Measurements from ENCODE around the gene STK32C.
"Not testable (repeated sequence)": the region's sequence is repeated elsewhere in the genome, so short reads cannot be mapped to it uniquely, and the experiment has no call there.

The STK32C gene

DNA sequence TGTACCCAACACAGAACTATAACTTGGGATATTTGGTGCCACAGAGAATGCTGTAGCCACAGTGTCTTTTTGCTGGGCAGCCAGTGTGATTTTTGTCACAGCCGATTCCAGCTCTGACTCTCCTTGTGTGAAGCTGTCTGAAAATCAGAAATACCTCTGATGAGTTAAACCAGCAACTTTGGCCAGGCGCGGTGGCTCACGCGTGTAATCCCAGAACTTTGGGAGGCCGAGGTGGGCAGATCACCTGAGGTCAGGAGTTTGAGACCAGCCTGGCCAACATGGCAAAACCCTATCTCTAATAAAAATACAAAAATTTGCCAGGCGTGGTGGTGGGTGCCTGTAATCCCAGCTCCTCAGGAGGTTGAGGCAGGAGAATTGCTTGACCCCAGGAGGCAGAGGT lies 30.1 kb upstream of the STK32C start:
- DNase-seq = not testable (repeated sequence)

DNA sequence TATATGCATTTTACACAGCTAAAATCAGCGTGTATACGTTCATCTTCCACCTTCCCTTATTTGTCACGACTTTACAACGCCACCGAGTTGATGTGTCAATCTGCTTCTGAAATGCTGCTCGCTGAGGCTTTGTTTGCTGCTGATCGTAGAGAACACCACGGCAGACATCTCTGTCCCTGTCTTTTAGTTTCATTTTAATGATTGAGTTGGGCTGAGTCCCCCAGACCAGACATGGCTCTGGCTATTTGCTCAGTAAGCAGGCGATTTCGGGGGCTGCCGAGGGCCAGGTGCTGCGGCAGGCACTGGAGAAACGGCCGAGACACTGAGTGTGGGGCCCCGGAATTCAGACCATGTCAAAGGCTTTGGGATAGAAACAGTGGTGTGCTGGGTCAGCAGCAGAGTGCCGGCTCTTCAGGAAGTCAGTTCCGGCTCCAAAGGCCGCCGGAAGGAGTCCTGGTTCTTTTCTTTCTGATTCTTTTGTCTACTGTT lies 29.2 kb upstream of the STK32C start:
- peak; percentile 44 to 59 (median 54) for DNase-seq

DNA sequence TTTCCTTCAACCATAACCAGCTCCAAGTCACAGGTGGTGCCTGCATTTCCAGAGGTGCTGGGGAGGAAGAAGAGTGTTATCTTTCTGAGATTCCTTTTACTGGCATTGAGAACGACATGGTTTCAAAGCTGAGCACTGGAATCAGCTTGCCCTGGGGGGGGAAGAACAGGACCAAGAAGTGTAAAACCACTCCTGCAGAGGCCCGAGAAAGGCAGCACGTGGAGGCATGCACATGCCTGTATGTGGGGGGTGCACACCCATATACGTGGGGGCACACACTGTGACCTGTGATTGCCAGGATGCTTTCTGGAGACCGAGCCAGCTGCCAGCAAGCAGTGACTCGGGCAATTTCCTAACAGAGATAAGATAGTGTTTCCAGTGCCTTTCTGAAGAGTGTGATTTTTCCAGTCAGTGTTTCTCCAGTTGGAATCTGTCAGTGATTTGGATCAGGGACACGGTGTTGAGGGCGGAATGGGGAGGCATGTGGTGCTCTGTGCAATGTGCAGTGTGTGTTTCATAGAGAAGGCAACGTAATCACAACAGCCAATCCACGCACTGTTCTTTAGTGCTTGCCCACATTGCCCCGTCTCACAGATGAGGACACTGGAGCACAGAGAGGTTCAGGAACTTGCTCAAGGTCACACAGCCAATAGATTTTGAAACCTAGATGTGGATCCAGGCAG lies 28.5 kb upstream of the STK32C start:
- no peak for DNase-seq

DNA sequence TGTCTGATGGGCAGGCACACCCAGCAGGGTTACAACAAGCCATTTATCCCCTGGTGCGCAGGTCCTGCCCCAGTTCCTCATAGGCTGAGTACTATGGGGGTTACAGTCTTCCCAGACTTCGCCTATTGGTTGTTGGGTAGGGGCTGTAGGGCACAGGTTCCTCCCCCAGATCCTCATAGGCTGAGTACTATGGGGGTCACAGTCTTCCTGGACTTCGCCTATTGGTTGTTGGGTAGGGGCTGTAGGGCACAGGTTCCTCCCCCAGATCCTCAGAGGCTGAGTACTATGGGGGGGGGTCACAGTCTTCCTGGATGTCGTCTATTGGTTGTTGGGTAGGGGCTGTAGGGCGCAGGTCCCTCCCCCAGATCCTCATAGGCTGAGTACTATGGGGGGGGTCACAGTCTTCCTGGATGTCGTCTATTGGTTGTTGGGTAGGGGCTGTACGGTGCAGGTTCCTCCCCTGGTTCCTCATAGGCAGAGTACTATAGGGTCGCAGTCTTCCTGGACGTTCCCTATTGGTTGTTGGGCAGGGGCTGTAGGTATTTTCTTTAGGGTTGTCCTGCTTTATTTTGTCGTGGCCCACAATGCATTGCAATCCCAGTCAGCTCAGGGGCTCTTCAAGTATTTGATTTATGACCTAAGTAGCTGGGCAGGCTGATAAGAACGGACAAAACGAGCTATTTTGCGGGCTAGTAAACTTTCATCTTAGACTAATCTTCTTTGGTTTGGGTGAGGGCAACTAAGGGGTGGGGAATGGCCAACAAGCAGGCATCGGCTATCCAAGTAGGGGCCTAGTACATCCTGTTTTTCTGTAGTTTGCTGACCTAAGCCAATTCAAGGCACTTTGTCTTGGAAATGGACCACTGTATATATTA lies 27.7 kb upstream of the STK32C start:
- peak; percentile 79 to 87 (median 86) for DNase-seq

DNA sequence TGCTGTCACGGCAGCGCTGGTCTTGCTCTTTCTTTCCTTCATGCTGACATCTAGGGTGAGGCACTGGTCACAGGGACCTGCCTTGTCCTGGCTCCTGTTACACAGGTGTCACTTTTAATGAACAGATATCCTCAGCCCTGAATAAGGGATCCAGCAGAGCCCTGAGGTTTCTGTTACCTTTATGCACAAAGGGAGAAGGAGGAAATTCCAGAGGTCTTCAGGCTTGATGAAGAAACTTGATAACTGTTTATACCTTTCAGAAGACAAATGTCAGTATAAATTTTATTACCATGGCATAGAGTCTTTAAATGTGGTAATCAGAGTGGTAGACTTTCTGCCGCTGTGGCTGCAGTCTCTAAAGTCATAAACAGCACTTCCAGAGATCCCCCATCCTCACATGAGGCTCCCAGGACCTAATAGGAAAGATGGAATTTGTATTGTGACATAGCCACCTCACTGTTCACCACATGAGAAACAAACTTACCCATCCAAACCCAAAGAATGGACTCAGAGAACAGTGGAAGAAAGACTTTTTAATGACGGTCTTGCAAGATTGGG lies 27.0 kb upstream of the STK32C start:
- no peak for DNase-seq

DNA sequence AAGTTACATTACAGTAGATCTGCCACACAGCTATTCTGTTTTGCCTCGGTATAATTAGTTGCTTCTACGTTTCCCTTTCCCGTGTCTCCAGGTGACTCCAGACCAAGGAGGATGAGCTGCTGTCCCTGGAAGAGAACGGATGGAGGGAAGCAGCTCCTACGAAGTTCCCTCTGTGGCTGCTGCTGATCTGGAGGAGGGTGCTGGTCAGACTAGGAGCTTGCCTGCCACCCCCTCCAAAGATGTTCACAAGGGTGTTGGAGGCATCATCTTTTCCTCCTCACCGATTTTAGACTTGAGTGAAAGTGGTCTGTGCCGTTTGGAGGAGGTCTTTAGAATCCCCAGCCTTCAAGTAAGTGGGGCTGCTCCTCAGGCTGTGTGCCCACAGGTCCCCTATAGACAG lies 25.6 kb upstream of the STK32C start:
- DNase-seq = no peak

DNA sequence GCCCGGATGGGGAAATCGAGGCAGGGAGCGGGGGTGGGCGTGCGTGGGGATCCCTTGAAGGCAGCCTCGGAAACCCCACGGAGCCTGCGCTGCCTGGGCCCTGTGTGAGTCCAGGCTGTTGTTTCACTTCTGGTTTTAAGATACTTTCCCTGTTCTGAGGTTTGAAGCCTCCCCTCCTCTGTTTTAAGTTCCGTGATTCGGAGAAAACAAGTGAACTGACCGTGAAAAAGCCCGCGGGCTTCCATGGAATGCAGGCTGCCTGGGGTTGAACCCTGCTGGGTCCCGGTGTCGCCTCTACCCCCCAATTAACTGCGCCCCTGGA lies 24.6 kb upstream of the STK32C start:
- peak; percentile 62 to 84 (median 78) for DNase-seq

DNA sequence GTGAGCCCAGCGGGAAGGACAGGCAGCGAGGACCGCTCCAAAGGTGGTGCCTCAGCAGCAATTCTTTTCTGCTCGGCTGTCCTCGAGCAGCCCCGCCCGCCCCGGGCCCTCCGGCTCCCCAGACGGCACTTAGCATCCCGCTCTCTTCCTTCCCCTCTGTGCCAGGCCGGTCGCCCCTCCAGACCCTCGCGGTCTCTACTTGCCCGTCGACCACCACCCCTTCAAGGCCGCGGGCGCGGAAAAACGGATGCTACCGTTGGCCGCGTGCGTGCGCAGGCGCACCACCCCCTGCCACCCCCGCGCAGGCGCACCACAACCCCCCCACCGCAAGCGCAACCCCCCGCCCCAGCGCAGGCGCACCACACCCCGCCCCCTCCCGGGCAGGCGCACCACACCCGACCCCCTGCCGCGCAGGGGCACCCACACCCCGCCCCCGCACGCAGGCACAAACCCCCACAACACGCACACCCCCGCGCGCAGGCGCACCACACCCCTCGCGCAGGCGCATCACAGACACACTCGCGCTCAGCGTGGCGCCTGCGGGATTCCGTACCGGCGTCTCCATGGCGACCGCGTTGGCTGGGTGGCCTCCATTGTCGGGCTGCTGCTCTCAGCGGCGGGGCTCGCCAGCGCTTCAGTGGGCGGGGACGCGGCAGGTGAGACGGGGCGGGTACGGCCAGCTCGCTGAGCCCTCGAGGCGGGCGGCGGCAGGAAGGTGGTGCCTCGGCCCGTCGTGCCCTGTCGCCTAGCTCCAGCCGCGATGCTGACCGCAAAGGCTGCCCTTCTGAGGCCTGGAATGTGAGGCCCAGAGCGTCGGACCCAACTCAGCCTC lies 24.1 kb upstream of the STK32C start, which contains the start of gene LRRC27:
Gene LRRC27, plus strand, starts transcription at position 593 of the 832 bp plus-strand sequence. CDS start 1,332 bp downstream, outside the sequence.
- DNase-seq = peak; percentile 98 to 99 (median 98)

DNA sequence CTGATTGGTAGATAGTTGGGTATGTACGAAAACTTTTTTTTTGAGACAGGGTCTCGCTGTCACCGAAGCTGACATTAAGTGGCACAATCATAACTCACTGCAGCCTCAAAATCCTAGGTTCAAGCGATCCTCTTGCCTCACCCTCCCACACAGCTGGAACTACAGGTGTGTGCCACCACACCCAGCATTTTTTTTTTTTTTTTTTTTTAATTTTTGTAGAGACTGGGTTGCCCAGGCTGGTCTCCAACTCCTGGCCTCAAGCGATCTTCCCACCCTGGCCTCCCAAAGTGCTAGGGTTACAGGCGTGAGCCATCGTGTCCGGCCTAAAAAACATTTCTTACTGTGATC lies 22.7 kb upstream of the STK32C start:
- no peak for DNase-seq

DNA sequence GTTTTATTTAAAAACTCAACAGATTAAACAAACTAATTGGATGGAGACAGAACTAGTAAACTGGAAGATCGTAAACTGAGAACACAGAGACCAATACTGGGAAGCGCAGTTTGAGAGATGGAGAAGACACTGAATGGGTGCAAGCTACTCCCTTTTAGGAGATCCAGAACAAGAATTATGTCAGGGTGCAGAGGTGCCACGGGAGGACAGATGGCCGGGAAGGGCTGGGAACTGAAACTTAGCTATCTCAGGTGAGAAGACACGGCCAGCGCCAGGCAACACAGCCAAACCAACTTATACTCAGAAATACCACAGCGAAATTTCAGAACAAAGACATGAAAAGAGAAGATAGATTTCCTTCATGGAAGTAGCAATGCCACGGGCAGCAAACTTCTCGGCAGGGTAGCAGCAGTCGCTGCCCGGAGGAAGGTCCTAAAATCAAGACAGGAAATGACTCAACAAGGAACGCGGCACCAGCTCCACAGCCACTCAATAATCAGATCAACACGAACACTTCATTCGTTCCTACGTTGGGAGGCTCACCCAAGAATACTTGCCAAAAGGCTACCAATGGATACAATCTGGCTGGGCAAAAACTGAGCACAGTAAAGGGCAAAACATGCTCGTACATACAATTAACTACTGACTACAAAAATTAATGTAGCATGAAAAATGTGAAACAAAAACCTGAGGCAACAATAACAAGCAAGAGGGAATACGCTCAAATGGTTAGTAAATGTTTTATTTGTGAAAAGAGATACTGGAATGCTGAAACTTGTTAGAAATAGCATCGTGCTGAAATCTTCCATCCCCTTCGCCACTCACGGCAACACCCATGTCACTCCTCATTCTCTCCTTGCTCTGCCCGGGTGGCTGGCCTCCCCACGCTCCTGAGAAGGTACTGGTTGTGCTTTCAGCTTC lies 22.1 kb upstream of the STK32C start:
- peak; percentile 70 to 81 (median 76) for DNase-seq

DNA sequence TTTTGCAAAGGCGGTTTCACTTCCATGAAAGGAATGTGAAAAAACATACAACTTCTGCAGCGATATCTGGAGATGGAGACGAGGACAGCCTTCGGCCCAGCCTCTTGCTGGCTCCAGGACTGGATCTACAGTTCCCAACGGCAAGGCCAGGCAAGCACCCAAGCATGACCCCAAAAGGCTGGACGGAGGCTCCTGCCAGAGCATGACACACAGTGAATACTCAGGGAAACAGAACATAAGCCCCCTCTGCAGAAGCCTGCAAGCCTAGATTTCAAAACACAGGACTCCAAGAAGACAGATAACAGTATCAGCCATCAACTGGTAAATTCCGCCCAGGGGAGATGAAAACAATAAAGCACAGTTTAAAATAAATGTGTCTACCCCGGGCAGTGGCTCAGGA lies 21.0 kb upstream of the STK32C start:
- no peak for DNase-seq

DNA sequence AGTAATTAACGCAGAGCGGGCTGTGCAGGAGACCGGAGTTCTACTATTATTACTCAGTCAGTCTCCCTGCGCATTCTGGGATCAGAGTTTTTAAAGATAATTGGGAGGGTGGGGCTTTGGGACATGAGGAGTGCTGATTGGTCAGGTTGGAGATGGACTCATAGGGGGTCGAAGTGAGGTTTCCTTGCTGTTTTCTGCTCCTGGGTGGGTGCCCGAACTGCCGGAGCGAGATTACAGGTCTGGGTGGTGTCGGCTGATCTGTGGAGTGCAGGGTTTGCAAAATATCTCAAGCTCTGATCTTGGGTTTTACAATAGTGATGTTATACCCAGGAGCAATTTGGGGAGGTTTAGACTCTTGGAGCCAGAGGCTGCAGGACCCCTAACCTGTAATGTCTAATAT lies 20.4 kb upstream of the STK32C start:
- no peak for DNase-seq

DNA sequence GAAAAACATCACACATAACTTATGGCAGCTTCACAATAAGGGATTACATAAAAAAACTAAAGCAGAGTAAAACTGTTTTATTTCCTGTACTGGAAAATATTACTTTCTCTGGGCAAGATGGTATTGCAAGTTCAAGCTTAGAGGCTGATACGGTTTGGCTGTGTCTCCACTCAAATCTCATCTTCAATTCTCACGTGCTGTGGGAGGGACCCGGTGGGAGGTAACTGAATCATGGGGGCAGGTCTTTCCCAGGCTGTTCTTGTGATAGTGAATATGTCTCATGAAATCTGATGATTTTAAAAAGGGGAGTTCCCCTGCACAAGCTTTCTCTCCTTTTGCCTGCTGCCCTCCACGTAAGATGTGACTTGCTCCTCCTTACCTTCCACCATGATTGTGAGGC lies 19.2 kb upstream of the STK32C start:
- DNase-seq = peak in 1 of 4 experiments; percentile 20

DNA sequence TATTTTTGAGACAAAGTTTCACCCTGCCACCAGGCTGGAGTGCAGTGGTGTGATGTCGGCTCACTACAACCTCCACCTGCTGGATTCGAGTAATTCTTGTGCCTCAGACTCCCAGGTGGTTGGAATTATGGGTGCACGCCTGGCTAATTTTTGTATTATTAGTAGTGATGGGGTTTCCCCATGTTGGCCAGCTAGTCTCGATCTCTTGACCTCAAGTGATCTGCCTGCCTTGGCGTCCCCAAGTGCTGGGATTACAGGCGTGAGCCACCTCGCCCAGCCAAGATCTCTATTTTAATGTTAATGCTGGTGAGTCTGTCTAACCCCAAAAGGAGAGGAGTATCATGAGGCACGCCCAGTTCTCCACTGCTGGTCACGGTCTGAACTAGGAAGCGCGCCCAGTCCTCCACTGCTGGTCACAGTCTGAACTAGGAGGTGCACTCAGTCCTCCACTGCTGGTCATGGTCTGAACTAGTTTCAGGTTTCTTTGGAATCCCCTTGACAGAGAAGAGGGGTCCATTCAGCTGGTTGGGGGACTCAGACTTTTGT lies 18.7 kb upstream of the STK32C start:
- no peak for DNase-seq

DNA sequence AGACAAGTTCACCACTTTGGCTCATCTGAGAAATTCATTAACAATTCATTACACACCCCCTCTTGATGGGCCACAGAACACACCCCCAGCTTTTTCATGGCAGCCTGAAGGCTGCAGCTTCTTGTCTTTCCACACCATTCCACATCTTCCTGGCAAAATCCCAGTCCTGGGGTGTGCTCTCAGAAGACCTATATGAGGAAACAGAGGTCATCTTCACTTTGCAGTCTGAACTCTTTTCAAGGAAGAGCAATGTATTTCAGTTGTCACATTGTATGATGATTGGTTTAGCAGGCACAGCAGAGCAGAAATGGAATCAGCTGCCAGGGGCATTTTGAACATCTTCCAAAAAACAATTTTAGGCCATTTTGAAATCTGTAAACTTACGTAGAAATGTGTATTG lies 16.4 kb upstream of the STK32C start:
- DNase-seq = no peak

DNA sequence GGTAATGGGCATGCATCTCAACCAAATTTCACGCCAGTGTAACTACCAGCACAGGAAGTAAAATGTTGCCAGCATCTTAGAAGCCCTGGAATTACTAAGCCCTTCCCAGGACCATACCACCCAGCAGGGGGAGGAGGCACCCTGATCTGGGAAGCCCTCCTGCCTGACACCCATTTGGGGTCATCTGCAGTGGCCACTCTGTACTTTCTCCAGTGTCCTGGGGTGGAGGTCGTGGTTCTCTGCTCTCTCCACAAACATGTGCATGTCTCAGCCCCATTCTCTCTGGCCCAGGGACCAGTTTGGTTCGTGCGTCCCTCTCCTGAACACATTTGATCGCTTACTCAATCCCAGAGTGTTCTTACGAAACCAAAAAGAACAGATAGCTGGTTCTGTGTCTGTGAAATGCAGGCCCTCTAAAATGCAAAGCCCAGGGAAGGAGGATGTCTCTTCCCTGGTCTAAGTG lies 14.9 kb upstream of the STK32C start:
- peak; percentile 50 to 78 (median 64) for DNase-seq

DNA sequence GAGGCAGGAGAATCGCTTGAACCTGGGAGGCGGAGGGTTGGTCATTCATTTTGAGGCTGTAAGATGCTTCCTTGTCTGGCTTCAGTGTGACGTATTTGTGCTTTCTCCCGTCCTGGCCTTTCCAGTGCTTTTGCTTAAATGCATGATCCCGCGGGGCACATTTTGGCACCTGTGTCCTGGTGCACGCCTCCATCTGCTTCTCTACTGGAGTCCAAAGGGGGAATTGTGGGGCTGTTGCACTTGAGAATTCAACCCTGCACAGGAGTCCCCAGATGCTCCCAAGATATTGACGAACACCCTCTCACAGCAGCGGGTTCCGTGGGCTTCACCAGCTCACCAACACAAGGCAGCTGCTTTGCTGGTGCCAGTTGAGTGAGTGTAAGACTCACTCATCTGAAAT lies 14.0 kb upstream of the STK32C start:
- DNase-seq = no peak

DNA sequence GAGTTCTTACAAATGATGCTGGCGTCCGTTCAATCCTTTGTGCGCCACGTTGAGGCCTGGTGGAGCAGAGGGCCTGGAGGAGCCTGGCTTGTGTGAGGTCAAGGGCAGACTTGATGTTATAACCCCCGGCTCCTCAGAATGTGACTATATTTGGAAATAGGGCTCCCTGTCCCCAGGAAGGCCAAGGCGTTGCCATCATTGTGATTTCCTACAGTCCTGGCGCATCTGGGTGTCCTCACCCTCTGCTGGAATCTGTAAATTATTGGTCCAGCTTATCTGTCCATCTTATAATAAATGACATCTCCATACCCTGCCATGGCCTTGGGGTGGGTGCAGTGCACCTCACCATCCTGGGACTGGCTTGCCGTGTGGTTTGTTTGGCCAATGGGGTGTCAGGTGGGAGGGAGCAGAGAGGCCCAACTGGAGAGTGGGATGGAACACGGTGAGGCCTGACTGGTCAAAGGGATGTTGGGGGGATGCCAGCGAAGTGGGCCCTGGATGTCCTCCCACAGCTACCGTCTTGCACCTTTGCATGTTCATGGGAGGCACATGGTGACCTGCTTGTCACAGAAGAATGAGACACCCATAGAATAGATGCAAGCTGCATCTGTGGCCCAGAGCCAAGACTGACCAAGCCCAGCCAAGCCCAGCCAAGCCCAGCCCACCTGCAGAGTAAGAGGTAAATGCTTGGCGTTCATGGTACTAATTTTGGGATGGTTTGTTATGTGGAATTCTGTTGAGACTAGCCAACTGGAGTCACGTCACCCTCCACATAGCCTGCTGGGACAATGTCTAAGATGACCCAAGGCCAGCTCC lies 13.1 kb upstream of the STK32C start:
- DNase-seq = no peak

DNA sequence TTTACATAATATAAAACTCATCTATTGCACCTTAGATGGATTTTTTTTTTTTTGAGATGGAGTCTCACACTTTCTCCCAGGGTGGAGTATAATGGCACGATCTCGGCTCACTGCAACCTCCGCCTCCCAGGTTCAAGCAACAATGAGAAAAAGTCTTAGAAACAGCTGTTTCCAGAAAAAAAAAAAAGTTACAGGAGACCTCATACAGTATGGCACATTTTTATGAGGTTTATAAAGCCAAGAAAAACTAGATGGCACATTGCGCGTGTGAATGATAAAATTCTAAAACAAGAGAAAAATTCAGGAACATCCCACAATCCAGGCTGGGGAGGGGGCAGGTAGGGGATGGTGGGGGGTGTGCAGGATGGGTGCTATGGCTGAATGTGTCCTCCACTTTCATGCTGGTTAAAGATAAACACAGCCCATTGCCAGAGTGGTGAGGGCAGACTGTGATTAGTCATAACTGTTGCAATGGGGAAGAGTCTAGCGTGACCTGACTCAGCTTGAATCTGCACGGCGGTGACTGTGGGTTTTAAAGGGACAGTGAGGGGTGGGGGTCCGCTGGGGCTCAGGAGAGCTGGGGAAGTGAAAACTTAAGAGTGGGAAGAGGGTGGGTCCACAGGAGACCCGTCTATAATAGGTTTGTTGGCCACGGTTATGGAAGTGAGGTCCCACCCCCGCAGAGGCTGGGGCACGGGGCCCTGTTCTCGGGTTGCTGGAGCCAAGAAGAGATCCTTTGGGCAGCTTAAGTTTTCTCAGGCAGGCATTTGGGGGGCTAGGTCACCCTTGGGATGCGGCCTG lies 12.3 kb upstream of the STK32C start:
- peak; percentile 74 to 90 (median 82) for DNase-seq

Measured in suppressor macrophage (primary cell).